TTC549 (cell line): ENCODE measurements around the gene UMODL1.

ENCODE experiments used
- FAIRE-seq: peaks from 2 replicates; lab custom pipeline; 2012; peaks lifted over from hg19 to GRCh38; lab: Jason Lieb, UNC

The UMODL1 gene

GRCh38 chr21:42149656-42150473 lies 78.7 kb downstream of the UMODL1 start:
- no peak for FAIRE-seq

- FAIRE-seq, result no peak
Measured at GRCh38 chr21:42150474-42151085, 79.5 kb downstream of the UMODL1 start.

GRCh38 chr21:42151148-42151947 lies 80.2 kb downstream of the UMODL1 start:
- FAIRE-seq, result no peak

DNA sequence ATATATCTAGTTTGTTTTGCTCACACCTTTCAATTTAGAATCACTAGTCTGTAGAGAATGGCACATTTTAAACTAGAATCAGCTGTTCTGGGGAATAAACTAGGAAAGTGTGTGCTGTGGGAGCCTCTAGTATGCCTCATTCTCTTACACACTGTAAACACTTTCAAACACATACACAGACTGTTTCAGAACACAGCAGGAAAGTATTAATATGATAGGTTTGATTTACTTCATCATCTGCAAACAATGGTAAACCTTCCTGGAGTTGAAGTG lies 80.8 kb downstream of the UMODL1 start:
- FAIRE-seq, result no peak

GRCh38 chr21:42153046-42153686 lies 82.0 kb downstream of the UMODL1 start:
- FAIRE-seq, result no peak

DNA sequence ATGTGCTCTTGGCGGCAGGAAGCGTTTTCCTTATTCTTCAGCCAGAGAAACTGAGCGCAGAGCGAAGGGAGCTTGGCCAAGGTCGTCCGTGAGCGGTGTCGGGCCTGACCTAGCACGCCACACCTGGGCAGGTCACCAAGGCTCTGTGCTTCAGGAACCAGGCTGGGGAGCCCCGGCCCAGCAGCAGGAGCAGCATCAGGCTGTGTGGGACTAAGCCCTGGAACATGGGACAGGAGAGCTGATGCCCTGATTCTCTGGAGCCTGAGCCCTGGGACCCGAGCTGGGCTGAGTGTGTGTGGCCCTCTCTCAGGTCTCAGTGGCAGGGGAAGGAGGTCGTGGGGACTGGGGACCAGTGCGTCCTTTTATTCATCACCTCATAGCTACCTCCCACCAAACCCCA lies 82.6 kb downstream of the UMODL1 start:
- FAIRE-seq, result no peak

DNA sequence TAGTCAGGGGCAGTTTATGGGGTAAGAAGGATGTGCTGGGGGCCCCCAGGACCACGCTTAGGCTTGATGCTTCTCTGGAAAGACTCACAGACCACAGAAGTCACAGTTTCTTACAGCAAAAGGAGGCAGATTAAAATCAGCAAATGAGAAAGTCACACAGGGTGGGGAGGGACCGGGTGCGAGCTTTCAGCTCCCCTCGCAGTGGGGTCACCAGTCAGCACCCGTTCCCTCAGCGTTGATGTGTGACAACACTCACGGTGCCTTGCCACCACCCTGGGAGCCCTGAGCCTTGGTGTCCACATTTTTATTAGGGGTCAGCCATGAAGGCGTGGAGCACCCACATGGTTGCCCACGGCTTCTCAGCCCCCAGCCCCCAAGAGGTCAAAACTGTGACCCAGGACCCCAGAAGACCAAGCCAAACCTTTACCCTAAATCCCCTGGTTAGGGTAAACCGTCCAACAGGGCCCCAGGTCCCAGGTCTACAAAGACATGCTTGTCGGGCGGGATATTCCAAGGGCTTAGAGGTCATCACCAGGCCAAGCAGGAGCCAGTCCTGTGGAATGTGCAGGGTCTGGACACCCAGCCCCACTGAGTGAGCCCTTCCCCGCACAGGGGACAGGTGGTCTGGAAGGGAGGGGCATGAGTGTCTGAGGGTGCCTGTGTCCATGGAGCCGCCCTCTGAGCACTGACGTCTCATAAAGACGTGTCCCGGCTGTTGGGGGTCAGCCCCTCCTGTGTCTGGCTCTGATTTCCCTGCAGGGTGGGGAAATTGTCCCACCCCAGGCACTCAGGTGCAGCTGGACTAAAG lies 83.3 kb downstream of the UMODL1 start:
- FAIRE-seq, result no peak

- FAIRE-seq, result no peak
Measured at GRCh38 chr21:42155045-42155855, 84.1 kb downstream of the UMODL1 start.

DNA sequence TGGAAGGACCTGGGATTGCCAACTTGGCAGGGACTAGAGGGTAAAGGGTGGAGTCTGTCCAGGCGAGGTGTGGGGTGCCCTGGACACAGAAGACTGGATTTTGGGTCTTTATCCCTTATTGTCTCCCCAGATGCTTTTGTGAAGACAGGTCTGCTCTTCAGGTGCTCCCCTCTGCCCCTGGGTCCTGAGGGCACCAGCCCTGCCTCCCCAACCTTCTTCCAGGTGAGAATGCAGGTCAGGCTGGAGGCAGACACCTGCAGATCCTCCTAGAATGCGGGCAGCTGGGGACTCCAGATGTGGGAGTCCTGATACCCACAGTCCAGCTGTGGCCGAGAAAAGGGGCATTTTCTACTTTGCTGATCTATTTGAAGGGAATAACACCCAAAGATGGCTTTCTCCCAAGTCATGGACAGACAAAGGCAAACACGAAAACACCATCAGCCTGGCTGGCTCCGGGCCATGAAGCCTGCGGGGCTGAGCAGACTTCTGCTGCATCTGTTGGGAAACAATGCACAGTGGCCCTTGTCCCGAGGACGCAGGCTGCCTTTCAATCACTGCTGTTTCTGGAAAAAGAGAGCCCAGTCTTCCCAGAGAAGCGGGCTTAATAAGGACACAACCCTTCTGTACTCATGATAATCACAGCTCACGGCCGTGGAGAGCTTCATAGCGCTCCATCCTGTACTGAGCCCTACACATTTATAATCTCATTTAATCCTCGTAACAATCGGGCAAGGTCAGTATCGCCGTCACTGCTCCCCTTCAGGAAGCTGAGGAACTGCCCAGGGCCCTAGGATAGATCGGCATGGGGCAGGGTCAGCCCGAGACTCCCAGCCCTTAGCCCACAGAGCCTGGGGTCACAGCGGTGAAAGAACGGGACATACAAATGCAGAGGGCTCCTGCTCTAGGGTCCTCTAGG lies 85.8 kb downstream of the UMODL1 start:
- no peak for FAIRE-seq

GRCh38 chr21:42157606-42158310 lies 86.6 kb downstream of the UMODL1 start:
- no peak for FAIRE-seq

DNA sequence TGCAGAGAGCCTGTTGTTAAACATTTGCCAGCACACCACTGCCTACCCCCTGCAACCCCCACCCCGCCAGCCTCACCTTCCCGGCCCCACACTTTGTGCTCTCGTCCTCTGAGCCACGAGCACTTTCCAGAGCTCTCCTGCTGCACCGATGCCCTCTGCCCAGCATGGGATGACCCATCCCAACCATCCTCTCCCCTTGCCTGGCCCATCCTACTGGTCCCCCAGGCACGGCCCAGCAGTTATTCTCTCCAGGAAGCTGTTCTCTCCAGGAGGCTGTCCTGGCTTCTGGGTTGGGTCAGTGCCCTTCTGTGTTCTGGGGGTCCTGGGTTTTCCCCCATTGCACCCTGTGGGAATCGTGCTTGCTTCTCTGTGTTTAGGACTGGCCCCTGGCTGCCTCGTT lies 87.7 kb downstream of the UMODL1 start:
- FAIRE-seq, result no peak

- FAIRE-seq, result no peak
Measured at GRCh38 chr21:42159560-42160110, 88.5 kb downstream of the UMODL1 start.

DNA sequence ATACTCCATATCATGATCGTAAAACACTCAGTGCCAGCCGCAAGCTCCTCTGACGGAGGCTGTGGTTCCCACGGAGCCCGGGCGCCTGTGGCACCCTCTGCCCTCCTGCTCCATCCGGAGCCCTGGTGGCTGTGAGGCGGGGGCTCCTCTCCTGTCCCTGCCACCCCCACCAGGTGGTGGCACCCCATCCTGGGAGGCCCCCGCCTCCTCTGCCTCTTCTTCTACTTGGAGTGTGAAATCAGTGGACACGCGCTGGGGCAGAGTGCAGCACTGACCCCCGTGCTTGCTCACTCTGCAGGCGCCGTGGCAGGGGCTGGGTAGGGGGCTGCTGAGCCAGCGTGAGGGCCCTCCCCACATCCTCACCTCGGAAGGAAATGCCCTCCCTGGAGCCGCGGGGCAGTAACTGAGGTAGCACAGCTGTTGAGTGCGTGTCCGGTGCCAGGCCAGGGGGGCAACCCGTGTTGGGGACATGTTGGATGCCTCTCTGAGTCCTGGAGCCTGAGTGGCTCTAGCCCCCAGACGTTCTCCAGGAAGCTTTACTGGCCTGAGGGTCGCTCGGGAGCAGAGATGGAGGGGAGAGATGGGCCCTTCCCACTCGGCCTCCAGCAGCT lies 89.1 kb downstream of the UMODL1 start:
- no peak for FAIRE-seq

GRCh38 chr21:42160765-42161164 lies 89.6 kb downstream of the UMODL1 start:
- FAIRE-seq, result no peak

DNA sequence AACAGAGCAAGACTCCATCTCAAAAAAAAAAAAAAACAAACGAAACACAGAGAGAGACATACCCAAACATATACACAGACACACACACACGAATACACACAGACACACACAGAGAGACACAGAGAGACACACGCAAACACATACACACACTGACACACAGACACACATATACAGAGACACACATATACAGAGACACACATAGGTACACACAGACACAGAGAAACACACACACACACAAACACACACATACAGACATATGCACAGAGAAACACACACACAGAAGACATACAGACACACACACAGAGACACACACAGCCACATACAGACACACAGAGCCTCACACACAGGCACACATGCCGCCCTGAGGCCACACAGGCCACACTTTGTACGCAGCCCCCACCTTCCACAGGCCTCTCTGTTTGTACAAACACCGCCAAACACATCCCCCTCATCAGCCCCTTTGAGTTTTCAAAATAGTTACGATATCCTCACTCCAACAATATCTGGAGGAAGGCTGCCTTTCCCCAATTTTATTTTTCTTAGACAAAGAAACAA lies 90.4 kb downstream of the UMODL1 start:
- FAIRE-seq, result no peak

DNA sequence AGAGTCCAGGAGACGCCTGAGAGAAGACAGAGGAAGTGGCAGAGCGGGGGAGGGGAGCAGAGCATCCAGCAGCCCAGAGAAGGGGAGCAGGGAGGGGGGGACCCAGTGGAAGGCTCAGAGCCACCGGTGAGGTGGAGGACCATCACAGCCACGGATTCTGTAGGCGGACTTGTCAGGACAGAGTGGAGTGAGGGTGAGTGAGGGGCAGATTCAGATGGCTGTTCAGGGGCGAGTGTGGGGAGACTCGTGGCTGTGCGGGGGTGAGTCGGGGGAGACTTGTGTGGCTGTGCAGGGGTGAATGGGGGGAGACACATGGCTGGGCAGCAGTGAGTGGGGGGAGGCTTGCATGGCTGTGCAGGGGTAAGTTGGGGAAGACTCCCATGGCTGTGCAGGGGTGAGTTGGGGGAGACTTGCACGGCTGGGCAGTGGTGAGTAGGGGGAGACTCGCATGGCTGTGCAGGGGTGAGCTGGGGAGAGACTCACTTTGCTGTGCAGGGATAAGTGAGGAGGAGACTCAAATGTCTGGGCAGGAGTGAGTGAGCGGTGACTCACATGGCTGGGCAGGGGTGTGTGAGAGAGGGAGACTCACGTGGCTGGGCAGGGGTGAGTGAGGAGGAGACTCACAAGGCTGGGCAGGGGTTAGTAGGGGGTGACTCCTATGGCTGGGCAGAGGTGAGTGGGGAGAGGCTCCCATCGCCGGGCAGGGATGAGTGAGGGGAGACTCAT lies 91.0 kb downstream of the UMODL1 start:
- FAIRE-seq, result no peak

DNA sequence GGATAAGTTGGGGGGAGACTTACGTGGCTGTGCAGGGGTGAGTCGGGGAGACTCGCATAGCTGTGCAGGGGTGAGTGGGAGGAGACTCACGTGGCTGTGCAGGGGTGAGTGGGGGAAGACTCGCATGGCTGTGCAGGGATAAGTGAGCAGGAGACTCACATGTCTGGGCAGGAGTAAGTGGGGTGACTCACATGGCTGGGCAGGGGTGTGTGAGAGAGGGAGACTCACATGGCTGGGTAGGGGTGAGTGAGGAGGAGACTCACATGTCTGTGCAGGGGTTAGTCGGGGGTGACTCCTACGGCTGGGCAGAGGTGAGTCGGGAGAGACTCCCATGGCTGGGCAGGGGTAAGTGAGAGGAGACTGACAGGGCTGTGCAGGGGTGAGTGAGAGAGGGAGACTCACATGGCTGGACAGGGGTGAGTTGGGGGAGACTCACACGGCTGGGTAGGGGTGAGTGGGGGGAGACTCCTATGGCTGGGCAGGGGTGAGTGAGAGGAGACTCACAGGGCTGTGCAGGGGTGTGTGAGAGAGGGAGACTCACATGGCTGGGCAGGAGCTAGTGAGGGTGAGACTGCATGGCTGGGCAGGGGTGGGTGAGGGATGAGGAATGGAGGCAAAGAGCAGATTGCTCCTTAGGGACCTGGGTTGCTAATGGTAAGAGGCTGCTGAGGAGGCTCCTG lies 91.9 kb downstream of the UMODL1 start:
- FAIRE-seq, result no peak
